Right lobe of liver (tissue), 4 donors: Measurements from ENCODE around the gene SRRM3.

Experiments
- CTCF ChIP-seq, 4 donors: fragments of 200-600 bp in 3 of 4; fragments of 450-650 bp in 1 of 4; IDR thresholded peaks; one replicate each; pipeline versions ENCODE4 v1.5.1 to v1.8.0; 2016 to 2022; ENCODE audit warnings: antibody characterized with exemption in 4 of 4, mild to moderate bottlenecking in 2 of 4
- POLR2A ChIP-seq: fragments of 450-650 bp; IDR thresholded peaks from one replicate; pipeline ENCODE4 v1.6.1; 2017; ENCODE audit warnings: antibody characterized with exemption, mild to moderate bottlenecking
- donor health status: DM: no; HTN: no; CAD: no.
- donor health status: DM: no; HTN: no; CAD: no.
- donor health status: DM: no; HTN: yes; CAD: no.

- no peak for TF ChIP-seq POLR2A
- no peak for TF ChIP-seq CTCF (IDR thresholded peaks at IDR 0.05)
These were observed 7.8 kb upstream of the SRRM3 start for GRCh38 chr7:76193883-76194282.
